IMR-90 (cell line): ENCODE results near the gene TENT5A. TPM values are rescaled to one million over a fixed set of nuclear protein-coding genes. Genes with fewer than 3 reads are reported as not detected.
A peak's percentile ranks its signal among the peaks of the same experiment; 100 is the strongest.

ENCODE experiments used
- CHD1 ChIP-seq: IDR thresholded peaks from 2 replicates; pipeline ENCODE4 v1.6.1; 2012; ENCODE audit warnings: low read depth, low read length, improper control_type of control experiment
- MAZ ChIP-seq: IDR thresholded peaks from 2 replicates; pipeline ENCODE4 v1.6.1; 2012; ENCODE audit warnings: low read depth, mild to moderate bottlenecking, low read length, improper control_type of control experiment, moderate library complexity, borderline replicate concordance
- RFX5 ChIP-seq: IDR thresholded peaks from 2 replicates; pipeline ENCODE4 v1.8.0; 2012; ENCODE audit warnings: low read depth, mild to moderate bottlenecking, low read length, moderate library complexity
- polyA plus RNA-seq, 3 experiments: library from polyadenylated mRNA; depleted of rRNA; stranded (reverse); fragments of >200 nt; gene quantifications; 2 replicates each; pipeline ENCODE4 v1.2.3, GENCODE V29; 2012; ENCODE audit warnings: low replicate concordance in 1 of 3
- total RNA-seq: library from RNA; depleted of rRNA; stranded (reverse); fragments of >200 nt; gene quantifications from 2 replicates; pipeline ENCODE4 v1.2.3, GENCODE V29; 2012

The TENT5A gene
- total and polyA plus RNA-seq, 2 of the 4 experiments (the other 2 are of a cell fraction): 3.5 to 10.8 TPM

DNA sequence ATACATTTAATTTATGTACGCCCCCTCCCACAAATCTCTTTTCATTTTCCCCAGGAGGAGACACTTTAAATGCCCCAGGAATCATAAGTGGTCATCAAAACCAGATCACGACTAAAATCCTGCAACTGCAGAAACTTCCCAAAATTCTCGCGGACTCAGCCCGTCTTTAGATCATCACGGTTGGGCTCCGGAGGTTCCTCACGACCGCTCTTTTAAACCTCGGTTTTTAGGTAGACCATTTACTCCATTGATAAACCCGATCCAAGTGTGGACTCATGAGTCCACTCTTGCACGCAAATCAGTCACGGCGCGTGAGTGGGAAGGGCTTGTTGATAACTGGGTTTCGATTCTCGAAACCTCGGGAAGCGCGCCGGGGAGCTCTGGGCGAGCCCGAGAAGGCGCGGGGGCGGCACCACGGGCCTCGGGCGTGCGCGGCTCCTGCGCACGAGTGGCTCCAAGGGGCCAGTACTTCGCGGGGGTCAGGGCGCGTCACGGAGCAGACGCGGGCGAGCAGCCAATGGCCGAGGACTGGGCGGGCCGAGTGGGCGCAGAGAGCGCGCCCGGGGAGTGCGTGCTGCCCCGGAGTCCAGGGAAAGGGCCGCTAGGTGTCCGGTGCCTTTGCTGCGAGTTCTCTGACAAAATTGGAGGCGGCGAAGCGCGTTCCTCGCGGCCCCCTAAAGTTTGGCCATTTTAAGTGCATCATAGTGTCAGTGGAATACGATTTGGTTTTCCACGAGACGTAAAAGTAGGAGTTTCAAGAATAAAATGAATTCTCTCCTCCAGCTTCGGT is 635 bp upstream of the TENT5A start (continued):
- TF ChIP-seq CHD1: no peak
- peak; percentile 85; the same call in 1 of the 2 replicates for TF ChIP-seq MAZ
- no peak for TF ChIP-seq RFX5
